OCI-M1 (cell line): ENCODE measurements around the gene CXCL8.
A peak's percentile ranks its signal among the peaks of the same experiment; 100 is the strongest.
"Not testable (repeated sequence)": the region's sequence is repeated elsewhere in the genome, so short reads cannot be mapped to it uniquely, and the experiment has no call there.

Experiments used
- DNase-seq: peaks from one replicate; lab custom pipeline; 2025; lab: John Stamatoyannopoulos, UW

The CXCL8 gene

DNA sequence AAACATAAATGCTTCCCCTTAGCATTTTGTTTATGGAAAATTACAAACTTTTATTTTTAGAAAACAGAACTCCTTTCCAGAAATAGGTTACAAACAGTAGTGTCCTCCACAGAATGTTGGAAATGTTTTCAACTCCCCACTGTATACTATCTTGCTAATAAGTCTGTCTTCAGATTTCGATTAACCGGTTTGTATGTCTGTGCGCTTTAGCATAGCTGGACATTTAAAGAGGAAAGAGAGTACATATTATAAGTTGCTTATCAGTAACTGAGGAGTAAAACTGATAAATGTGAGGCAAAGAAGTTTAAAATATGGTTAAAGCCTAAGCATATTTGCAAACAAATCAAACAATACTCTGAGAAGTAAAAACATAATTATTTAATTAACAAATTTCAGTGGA lies 3.4 kb downstream of the CXCL8 start:
- peak; percentile 26 for DNase-seq

DNA sequence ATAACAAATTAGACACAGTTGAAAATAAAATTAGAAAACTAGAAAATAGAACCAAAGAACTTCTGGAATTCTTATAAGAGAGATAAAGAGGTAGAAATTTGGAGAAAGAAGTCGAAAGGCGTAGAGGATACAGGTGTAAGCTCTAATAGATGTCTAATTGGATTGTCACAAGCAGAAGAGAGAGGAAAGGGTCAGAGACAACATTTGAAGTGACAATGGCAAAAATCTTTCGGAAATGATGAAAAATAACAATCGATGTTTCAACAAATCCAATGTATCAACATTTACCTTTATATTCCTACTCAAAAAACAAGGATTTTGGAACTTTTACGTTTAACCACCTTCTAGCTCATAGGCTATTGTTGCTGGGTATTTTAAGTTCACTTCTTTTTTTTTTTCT lies 3.8 kb downstream of the CXCL8 start:
- DNase-seq = no peak

DNA sequence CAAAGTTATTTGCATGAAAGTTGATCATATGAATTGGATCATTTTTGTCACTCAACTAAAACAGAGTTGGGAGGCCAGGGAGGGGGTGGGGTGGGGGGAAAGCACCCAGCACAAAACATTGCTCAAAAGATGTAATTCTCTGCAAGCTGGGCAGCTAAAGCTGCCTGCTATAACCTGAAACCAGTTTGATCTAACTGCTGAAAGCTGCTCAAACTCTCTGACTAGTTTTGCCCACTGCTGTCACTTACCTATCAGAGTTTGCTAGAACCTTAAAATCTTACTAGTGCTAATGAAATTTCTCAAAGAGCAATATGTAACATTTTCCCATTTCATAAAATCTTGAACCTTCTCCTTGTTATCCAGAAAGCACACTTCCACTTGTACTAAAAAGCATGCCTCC lies 10.4 kb downstream of the CXCL8 start:
- DNase-seq = no peak

DNA sequence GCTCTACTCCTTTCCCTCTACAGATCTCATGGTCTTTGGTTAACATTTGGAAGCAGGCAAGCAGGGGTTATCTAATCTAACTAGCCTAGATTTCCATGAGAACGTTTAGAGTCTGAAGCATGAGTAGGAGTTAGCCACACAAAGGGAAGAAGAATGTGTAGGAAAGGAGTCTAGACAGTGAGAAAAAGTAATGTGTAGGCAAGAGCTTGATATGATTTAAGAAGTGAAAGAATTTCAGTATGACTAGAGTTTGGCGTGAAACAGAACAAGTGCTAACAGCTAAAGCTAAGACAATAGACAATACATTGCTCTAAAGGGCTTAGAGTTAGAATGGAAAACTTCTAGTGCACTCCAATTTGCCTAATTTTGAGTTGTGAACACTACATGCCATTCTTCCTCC lies 10.8 kb downstream of the CXCL8 start:
- DNase-seq = peak; percentile 43

DNA sequence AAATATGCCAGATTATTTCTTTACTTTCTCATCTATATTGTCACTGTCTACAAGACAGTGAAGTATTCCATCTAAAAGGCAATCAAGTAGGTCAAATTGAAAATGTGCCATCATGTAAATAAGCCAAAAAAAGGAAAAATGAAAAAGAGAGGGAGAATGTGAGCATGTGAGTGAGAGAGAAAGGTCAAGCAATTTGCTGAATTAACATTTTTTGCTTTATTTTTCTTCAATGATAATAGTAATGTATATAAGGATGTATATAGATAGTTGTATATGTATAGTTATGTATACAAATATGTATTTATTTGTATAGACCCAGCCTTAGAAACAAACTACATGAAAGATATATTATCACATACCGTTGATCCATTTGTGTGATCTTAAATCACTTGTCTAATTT lies 11.5 kb downstream of the CXCL8 start:
- DNase-seq = no peak

DNA sequence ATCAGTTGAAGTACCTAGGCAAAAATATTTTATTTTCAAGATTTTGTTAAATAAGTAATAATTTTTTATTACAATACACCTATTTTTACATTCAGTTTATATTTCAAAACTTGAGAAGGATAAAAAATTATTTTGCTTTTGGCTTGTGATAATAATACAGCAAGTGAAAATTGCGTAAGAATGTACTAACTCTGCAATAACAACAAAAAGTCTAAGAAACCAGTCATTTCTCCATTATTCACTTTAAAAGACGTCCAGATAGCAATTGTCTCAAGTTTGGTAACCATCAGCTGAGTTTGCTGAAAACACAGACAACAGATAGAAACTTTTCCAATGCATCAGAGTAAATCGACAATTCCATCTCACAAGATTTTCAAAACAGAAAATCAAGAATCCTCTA lies 12.1 kb downstream of the CXCL8 start:
- no peak for DNase-seq

DNA sequence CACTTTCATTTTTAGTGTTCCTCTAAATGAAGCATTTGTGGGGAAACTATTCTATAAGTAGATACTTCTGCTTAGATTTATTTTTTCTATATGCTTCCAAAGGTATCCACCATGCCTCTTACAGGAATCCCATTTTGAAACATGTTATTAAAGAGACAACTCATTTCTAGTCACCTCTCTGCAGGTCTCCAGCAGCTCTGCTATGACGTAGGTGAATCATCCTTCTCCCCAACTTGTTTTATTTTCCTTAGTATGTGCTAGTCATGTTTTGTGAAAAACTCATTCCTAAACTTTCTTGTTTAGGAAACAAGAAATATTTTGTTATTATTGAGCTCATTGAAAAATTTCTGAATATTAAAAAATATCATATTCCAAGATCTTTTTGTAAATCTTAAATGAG lies 12.8 kb downstream of the CXCL8 start:
- no peak for DNase-seq

DNA sequence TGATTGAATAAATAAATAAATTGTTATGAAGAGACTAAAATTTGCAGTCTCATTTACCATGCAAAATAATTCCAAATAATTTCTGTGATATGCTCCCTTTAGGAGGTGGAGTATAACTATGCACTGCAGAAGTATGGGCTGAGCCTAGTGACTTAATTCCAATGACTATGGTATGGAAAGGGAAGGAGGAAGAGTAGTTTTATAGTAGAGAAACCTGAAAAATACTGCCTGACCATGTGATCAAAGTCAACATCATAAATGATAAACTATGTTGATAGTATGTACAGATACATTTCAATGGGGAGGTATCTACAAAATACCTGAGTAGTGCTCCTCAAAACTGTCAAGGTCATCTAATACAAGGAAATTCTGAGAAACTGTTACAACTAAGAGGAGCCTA lies 14.6 kb downstream of the CXCL8 start:
- DNase-seq = no peak

DNA sequence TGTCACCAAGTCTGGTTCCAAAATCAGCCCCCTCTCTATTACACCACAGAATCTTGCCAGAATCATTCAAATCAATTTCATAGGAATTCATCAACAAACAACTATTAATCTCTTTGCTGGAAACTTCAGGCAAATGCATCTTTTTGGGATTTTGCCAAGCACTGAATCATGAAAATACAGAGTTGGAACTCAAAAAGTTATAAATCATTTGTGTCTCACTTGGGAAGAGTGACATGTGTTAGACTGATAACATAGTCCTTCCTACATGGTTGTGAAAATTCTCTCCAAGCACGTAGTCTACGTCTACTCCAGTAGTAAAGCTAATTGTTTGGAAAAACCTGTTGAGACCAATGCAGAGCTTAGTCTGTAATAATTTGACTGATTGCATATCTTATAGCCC lies 19.0 kb downstream of the CXCL8 start:
- no peak for DNase-seq

DNA sequence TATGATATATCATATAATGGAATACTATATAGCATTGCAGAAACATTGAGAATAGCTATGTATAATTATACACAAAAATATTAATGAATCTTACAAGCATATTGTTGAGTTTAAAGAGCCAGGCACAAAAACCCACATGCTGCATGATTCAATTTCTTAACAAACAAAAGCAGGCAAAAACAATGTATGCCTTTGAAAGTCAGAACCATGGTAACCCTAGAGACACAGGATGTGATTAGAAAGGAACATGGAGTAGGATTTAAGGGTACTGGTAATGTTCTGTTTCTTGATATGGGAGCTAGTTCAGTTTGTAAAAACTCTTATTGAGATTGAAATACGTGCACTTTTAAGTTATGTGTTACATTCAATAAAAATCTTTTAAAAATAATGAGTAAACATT lies 21.5 kb downstream of the CXCL8 start:
- no peak for DNase-seq

DNA sequence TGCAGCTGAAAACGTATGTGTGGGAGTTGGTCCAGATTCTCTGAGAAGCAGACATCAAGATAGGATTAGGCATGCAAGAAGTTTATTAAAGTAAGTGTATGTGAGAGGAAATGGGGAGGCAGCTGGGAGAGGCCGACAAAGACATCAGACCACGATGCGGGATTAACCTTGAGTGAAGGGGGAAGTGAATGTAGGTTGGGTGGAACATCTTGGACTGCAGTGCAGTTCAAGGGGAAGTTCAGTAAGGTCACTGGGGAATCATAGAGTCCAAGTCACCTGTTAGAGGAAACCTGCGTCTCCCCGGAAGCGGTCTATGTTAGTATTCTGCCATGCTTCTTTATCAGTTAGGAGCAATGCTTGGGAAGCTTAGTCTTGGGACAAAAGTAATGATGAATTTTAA lies 22.0 kb downstream of the CXCL8 start:
- no peak for DNase-seq

DNA sequence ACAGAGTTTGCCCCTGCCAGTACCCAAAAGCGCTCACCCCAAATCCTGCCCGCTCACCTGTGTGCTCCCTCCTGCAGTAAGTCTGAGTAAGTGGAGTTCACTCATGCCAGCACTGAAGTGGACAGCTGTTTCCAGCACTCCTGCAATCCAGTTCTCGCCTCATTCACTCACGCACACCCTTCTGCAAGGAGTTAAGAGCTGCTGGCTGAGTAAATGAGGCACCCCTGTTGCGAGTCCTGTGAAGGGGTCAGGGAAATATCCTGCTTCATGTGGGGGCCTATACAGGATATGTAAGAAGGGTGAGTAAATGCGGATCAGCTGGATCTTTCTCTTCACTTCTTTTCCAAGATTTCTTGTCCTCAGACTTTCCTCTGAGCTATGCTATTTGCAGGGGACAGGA lies 23.5 kb downstream of the CXCL8 start:
- DNase-seq = no peak

DNA sequence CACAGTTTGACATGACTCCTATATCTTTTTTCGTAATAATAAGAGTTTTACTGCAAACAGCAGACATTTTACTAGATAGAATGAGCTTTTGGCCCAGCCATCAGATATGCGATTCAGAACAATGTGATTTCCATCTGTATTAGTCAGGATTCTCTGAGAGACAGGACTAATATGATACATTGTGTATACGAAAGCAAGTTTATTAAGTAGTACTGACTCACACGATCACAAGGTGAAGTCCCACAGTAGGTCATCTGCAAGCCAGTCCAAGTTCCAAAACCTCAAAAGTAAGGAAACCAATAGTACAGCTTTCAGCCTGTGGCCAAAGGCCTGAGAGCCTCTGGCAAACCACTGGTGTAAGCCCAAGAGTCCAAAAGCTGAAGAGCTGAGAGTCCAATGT lies 24.1 kb downstream of the CXCL8 start:
- no peak for DNase-seq

DNA sequence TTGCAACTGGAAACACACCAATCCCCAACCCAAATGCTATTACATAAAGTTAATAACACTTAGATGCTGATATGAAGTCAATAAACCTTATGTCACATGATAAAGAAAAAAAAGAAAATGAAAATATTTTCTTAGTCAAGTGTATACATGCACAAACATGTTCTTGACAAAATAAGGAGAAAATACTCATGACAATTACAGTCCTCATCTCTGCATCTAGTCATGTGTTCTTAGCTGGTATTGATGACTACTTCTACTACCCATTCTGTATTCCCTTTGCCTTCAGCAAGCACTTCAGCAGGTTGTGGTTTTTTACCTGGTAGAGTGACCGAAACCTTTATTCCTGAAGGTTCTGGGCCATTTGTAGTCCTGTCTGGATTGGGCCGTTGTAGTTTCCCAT lies 24.9 kb downstream of the CXCL8 start:
- DNase-seq = no peak

DNA sequence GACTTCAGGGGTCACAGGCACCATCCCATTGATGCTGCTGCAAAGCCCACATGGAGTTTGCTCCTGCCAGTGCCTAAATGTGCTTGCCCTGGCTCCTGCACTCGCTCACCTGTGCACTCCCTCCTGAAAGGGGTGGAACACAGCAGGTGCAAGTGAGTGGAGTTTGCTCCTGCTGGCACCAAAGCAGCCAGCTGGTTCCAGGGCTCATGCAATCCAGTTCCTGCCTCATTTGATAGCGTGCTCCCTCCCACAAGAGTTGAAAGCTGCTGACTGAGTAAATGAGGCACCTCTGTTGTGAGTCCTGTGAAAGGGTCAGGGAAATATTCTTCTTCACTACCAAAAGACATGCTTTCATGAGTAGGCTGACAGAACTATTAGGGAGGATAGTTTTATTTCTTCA lies 30.5 kb downstream of the CXCL8 start:
- no peak for DNase-seq

DNA sequence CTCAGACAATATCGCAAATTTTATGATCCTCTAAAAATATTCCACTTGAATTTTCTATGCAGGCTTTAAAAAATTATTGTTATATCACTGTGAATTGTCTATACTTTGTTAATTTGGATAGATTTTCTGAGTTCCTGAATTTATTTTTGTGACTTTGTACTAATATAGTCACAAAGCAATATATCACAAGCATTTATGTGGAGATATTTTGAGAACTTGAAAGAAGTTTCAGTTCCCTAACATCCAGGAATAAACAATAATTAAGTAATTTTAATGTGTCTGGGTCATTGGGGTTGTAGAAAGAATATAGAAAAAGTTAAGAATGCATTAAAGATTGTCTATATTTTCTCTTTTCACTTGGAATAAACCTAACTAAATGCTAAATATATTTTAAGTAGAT lies 32.0 kb downstream of the CXCL8 start:
- DNase-seq = no peak

DNA sequence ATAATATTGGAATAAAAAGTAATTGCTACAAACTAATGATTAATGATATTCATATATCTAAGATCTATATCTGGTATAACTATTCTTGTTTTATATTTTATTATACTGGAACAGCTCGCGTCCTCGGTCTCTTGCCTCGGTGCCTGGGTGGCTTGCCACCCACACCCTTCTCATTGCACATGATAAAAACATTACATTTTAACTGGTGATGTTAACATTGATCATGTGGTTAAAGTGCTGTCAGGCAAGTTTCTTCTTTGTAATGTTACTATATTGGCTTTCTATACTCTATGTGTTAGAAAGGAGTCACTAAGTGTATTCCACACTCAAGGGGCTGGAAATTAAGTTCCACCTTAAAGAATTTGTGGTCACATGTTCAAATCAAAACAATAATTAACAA lies 34.0 kb downstream of the CXCL8 start:
- not testable (repeated sequence) for DNase-seq

DNA sequence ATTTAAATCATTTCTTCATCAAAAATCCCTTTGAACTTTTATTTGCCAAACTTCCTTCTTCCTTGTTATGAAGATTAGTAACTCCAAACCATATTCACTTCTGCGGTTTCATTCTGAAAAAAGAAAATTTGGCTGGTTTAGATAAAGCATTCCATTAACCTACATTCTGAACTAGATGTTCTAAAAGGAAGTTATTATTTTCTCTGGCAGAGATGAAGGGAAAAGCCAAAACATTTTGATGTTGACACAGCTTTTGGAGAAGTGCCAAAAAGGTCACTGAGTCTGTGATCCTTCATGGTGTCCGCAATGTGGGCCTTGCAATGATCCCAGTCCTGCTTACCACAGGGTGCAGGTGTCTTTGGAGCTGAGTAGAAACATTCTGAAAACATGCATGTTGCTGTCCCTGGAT lies 36.0 kb downstream of the CXCL8 start:
- peak; percentile 72 for DNase-seq

DNA sequence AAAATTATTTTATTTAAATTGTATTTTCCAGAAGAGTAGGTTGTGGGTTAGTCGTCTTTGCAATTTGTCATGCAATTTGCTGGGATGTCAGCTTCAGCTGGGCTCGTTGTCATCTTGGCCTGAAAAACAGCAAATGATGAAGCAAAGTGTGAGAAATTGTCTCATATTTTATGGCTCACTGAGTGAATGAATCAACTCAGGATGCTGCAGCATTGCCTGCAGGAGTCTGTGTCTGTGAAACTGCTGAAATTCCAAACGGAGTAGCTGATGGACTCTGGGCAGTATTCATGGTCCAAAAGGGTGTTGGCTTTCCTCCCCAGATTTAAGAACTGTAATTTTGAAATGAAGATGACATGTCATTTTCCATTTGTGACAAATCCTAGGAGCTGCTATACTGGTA lies 37.2 kb downstream of the CXCL8 start:
- no peak for DNase-seq

DNA sequence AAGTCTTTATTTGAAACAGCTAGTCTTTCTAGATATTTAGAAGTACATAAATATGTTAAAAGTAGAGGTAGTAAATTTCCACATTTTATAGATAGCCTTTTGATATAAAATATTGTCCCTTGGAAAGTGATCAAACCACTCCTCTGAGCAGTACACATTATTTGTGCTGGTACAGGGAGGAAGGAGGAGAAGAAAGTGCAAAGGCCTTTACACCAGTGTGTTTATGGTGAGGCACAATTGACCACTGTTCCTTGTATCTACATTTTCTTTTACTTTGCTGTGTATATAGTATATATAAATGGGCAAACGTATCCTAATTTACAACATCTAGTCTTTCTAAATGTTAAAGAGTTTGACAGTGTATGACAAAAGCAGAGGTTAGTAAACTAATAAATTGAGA lies 39.9 kb downstream of the CXCL8 start:
- no peak for DNase-seq

DNA sequence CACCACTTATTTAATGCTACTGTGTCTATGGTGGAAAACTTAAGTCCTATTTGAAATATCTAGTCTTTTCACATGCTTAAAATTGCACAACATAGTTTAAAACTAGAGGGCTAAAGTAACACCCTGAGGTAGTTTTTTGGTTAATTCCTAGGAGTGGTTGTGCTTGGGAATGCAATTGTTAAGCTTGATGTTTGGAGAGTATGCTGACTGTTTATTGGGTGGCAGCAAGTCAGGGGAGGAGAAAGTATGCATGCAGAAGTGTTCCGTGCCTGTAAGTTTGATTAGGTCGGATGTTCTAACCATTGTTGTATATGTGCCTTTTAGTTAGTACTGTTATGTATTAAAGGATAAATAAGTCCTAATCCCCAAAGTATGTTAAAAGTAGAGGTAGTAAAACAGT lies 40.5 kb downstream of the CXCL8 start:
- DNase-seq = no peak

DNA sequence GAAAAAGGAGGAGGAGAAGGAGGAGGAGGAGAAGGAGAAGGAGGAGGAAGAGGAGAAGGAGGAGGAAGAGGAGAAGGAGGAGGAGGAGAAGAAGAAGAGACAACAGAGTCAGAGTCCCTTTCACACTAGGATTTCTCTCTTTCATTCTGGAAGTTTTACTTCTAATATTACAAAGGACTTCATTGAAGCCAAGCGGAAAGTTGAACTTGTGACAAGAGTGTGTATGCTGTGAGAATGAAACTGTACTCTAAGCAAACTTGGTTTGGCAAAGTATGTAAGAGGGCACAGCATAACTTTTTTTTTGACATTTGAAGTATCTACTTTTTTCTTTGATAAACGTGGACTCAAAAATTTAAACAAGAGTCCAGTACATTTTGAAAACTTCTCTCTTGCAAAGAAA lies 48.0 kb downstream of the CXCL8 start:
- no peak for DNase-seq
